Neuron (in vitro differentiated cells): Measurements from ENCODE around the gene COQ8B.

ENCODE experiments used
- H2AFZ ChIP-seq: one replicate; pipeline ENCODE4 v1.6.1; 2013; ENCODE audit warnings: low read depth, mild to moderate bottlenecking, inconsistent platforms, low read length, moderate library complexity
- H3K27me3 ChIP-seq: one replicate; pipeline ENCODE4 v1.6.1; 2013; ENCODE audit warnings: low read length; ENCODE audit not compliant: insufficient read depth
- H3K36me3 ChIP-seq: one replicate; pipeline ENCODE4 v1.6.1; 2013; ENCODE audit warnings: low read length; ENCODE audit not compliant: insufficient read depth
- H3K4me1 ChIP-seq: one replicate; pipeline ENCODE4 v1.6.1; 2013; ENCODE audit warnings: low read length; ENCODE audit not compliant: insufficient read depth
- H3K4me3 ChIP-seq: 2 replicates; pipeline ENCODE4 v1.5.1; 2013; ENCODE audit warnings: mild to moderate bottlenecking, low read length, moderate library complexity
- H3K9me3 ChIP-seq: one replicate; pipeline ENCODE4 v1.6.1; 2013; ENCODE audit warnings: low read length

The COQ8B gene

DNA sequence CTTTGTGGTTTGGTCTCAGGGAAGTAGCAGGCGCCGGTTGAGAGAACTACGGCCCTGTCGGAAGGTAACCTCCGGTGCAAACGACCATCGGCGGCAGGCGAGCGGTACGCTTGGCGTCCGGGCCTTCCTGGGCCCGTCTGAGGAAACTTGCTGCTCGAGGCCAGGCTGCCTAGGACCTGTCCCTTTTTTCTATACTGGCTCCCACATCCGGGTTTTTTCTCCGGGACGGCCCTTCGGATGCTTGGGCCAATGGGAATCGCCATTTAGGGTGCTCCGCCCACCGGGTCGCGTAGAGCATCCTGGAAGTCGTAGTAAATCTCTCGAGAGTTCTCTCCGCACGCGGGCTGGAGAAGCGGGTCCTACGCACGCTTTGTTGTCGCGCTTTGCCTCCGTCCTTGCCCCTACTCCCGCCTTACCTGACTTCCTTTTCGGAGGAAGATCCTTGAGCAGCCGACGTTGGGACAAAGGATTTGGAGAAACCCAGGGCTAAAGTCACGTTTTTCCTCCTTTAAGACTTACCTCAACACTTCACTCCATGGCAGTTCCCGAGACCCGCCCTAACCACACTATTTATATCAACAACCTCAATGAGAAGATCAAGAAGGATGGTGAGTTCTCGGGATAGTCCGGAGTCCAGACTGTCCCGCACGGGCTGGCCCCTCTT, 34.3 kb upstream of the COQ8B start, which contains the start of gene SNRPA:
SNRPA (plus strand) TSS at position 330 of the 664 bp plus-strand sequence; CDS start at position 536, 206 bp downstream.
- Histone ChIP-seq H3K36me3 (peaks cover 29% of the 10 kb centered on the region), H3K4me3 (peak within 1 kb of the TSS; percentile 96), H2AFZ (no peak within 1 kb of the TSS), H3K4me1 (peaks cover 18% of the 10 kb centered on the region), H3K9me3 (no peaks in the 10 kb centered on the region), H3K27me3 (no peaks in the 10 kb centered on the region)

DNA sequence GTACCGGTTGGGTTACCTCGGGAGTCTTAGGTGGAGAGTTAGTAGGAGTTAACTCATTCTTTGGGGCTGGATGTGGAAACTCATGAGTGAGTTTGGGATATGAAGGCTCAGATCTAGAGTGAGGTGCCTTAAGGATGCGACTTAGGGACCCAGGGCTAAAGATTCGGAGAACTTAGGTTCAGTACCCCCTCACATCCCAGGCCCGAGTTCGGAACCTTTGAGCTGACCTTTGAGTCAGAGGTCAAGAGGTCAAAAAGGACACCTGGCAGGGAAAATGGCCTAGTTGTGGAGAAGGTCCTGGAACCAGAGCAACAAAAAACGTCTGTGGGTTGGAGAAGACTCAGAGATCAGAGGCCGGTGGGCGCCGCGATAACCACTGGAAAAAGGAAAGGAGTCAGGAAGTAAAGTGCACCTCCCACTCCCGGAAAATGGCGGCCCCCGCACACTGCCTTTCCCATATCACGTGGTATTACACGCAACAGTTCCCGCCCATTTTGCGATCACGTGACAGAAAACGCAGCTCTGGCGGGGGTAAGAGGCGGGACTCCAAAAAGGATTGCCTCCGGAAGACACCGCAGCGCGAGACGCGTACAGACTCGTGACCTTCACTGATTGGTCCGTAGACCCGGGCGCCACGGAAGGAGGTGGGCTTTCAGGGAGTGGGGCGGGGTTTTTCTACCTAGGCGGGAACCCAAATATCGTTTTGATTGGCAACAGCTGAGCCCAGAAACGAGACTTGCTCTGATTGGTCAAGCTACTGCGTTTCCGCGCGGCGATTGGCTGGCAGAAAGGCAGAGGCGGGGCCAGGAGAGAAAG, 33.6 kb upstream of the COQ8B start, which contains the start of gene ACTMAP:
ACTMAP (minus strand) TSS at position 420 of the 816 bp plus-strand sequence. CDS start 674 bp downstream, outside the sequence.
- peaks cover 22% of the 10 kb centered on the region for H3K36me3 ChIP-seq
- H3K27me3 ChIP-seq = no peaks in the 10 kb centered on the region
- H2AFZ ChIP-seq = no peak within 1 kb of the TSS
- no peaks in the 10 kb centered on the region for H3K9me3 ChIP-seq
- H3K4me3 ChIP-seq = peak within 1 kb of the TSS; percentile 96
- H3K4me1 ChIP-seq = peaks cover 18% of the 10 kb centered on the region

DNA sequence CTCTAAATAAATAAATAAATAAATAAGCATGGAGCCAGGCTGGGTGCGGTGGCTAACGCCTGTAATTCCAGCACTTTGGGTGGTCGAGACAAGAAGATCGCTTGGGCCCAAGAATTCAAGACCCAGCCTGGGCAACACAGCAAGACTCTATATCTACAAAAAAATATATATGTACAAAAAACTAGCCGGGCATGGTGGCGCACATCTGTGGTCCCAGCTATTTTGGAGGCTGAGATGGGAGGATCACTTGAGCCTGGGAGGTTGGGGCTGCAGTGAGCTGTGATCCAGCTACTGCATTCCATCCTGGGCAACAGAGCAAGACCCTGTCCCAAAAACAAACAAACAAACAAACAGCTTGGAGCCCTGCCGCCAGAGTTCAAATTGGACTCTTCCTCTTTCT, 30.9 kb upstream of the COQ8B start:
- Histone ChIP-seq H3K9me3 (no peaks in the 10 kb centered on the region), H3K27me3 (no peaks in the 10 kb centered on the region), H3K4me1 (peaks cover 15% of the 10 kb centered on the region), H2AFZ (no peak overlapping the region), H3K36me3 (peaks cover 9% of the 10 kb centered on the region), H3K4me3 (no peak overlapping the region)

DNA sequence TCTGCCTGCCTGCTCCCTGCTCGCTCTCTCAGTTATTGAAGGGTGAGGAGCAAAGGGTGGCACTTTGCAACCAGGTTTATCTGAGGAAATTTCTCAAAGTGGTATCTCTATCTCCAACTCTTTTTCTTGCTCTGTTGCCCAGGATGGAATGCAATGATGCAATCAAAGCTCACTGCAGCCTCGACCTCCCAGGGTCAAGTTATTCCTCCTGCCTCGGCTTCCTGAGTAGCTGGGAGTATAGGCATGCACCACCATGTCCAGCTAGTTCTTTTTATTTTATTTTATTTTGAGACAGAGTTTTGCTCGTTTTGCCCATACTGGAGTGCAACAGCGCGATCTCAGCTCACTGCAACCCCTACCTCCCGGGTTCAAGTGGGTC, 28.7 kb upstream of the COQ8B start:
- Histone ChIP-seq H2AFZ (no peak overlapping the region), H3K4me3 (no peak overlapping the region), H3K9me3 (no peaks in the 10 kb centered on the region), H3K4me1 (peaks cover 12% of the 10 kb centered on the region), H3K27me3 (no peaks in the 10 kb centered on the region), H3K36me3 (peaks cover 4% of the 10 kb centered on the region)

DNA sequence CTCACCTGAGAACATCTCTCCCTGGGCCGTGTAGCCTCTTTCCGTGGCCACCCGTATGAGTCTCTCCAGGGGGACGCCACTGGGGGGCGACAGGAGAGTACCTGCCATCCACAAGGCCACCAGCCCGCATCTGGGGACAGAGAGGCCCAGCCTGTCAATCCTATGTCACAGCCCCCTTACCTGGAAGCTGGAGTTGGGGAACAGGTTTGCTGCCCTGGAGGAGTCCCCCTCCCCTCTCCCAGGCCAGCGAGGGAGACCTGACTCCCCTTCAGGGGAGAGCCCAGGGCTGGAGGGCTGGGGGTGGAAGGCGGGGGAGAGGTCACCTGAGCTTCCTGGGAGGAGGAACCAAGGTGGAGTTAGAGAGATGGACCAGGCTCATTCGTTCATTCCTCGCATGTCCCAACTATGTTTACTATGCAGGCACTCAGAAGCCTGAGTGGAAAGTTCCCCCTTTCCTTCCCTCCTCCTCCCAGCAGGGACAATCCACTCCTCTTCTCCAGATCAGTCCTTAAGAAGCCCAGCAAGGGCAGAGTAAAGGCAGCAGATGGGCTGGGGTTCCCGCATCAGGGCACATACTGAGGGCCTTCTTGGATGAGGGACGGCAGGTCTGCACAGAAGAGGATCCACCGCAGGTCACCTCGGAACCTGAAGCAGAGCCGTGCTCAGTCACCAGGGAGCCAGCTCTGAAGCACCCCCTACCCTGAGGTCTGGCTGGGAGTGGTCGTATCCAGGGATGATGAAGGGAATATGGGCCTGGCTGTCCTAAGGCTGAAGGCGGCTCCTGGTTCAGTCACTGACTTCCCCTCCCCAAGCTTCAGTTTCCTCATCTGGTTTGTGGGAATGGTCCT, 28.1 kb upstream of the COQ8B start:
- peaks cover 8% of the 10 kb centered on the region for H3K4me1 ChIP-seq
- no peaks in the 10 kb centered on the region for H3K9me3 ChIP-seq
- no peaks in the 10 kb centered on the region for H3K27me3 ChIP-seq
- H2AFZ ChIP-seq = no peak overlapping the region
- H3K36me3 ChIP-seq = peaks cover 7% of the 10 kb centered on the region
- H3K4me3 ChIP-seq = no peak overlapping the region

DNA sequence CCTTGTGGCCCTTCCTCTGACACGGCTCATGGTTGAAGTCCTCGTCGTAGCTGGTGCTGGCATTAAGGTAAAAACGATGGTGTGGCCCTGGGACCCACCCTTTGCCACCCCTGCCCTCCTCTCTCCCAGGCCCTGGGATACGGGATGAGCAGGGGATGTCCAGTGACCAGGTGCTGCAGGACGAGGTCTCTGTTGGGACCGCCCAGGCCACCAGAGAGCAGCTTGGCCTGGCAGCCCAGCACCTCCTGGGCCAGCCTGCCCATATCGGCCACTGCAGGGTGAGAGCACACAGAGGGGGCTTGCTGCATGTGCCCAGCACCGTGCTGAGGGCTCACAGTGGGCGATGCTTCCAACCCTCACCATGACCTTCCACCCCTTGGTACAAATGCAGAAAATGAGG, 27.2 kb upstream of the COQ8B start:
- no peak overlapping the region for H2AFZ ChIP-seq
- H3K27me3 ChIP-seq = no peaks in the 10 kb centered on the region
- no peaks in the 10 kb centered on the region for H3K4me1 ChIP-seq
- H3K36me3 ChIP-seq = peaks cover 15% of the 10 kb centered on the region
- no peaks in the 10 kb centered on the region for H3K9me3 ChIP-seq
- no peak overlapping the region for H3K4me3 ChIP-seq

DNA sequence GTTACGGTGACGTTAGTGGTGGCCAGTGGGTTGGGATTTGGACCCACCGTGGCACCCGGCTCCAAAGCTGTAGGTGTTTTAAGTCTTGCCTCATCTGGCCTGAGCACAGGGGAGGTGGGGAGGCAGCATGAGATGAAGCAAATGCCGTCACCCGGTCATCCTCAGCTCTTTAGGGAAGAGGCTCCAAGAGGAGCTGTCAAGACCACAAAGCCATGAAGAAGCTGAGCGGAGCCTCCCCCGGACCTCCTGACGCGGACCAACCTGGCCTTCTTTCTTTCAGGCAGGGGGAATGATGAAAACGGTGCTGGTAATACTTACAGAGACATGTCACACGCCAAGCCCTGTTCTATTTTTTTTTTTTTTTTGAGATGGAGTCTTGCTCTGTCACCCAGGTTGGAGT, 26.2 kb upstream of the COQ8B start:
- H3K36me3 ChIP-seq = peaks cover 21% of the 10 kb centered on the region

DNA sequence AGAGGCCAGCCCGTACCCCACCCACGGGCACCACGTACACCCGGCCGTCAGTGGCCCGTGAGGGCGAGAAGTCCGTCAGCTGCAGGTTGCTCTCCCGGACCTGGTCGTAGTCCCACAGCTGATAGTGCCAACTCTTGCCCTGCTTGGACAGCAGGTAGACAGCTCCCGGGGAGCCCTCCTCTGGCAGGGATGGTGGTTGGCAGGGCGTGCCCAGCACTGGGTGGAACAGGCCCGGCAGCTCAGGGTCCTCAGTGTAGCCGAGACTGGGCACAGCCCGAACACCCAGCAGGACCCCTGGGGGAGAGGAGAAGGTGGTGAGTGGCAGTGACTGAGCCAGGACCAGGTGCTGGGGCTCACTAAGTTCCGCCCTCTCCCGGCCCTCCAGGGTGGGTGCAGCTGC, 25.8 kb upstream of the COQ8B start:
- no peaks in the 10 kb centered on the region for H3K27me3 ChIP-seq
- no peak overlapping the region for H3K4me3 ChIP-seq
- no peak overlapping the region for H2AFZ ChIP-seq
- H3K9me3 ChIP-seq = no peaks in the 10 kb centered on the region
- H3K36me3 ChIP-seq = peaks cover 22% of the 10 kb centered on the region
- H3K4me1 ChIP-seq = no peaks in the 10 kb centered on the region

More for the DNA sequence above, 26.2 kb upstream of the COQ8B start:
- Histone ChIP-seq H3K4me3 (no peak overlapping the region), H2AFZ (no peak overlapping the region), H3K4me1 (no peaks in the 10 kb centered on the region), H3K9me3 (no peaks in the 10 kb centered on the region), H3K27me3 (no peaks in the 10 kb centered on the region)

DNA sequence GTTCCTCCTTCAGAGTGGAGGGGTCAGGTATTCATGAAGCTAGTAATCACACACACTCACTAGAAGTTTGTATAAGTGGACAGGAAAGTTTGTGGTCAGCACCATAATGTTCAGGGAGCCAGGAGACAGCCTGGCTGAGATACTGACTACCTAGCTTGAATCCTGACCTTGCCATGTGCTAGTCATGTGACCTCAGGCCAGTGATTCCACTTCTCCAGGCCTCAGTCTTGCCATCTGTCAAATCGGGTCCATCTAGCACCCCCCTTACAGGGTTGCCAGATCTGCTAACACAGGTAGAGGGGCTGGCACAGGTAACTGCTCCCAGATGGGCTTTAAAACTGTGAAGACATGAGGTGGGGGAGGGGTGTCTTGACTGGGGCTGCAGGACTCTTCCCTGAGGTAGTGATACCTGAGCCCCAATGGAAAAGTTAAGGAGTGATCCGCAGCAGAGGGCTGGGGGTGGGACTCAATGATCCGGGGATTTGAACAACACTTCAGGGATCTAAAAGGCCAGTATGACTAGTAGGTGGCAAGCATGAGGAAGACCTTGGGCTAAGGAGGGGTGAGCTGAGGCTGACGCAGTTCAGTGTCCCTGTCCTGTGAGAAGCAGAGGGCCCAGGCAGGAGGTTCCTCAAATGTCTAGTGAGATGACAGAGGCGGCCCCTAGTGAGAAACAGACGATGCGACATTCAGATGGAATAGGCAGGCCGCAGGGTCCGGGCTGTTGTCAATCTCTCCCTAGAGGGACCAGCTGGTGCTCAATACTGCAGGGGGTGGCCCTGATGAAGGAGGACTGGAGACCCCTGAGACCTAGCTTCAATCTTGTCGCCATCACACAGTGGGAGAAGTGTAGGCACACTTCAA, 25.1 kb upstream of the COQ8B start:
- Histone ChIP-seq H3K27me3 (no peaks in the 10 kb centered on the region), H2AFZ (no peak overlapping the region), H3K4me3 (no peak overlapping the region), H3K9me3 (no peaks in the 10 kb centered on the region), H3K4me1 (no peaks in the 10 kb centered on the region), H3K36me3 (peaks cover 30% of the 10 kb centered on the region)

DNA sequence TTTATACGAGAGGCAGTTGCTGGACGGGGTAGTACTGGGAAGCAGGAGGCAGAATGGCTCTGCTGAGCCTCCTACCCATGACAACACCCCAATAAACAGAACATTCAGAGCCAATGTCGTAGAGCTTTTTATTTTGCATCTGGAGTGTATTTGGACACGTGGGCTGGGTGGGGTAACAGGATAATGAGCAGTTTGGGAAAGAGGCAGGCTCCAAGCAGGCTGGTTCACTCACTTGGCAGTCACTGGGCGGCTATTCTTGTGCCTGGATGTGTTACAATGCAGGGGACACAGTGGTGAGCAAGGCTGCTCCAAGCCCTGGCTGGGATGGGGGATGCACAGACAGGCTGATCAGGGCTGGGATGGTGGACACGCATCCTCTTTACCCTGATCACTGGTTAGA, 24.1 kb upstream of the COQ8B start:
- Histone ChIP-seq H2AFZ (no peak overlapping the region), H3K4me3 (no peak overlapping the region), H3K36me3 (peaks cover 38% of the 10 kb centered on the region), H3K4me1 (no peaks in the 10 kb centered on the region), H3K9me3 (no peaks in the 10 kb centered on the region), H3K27me3 (no peaks in the 10 kb centered on the region)

DNA sequence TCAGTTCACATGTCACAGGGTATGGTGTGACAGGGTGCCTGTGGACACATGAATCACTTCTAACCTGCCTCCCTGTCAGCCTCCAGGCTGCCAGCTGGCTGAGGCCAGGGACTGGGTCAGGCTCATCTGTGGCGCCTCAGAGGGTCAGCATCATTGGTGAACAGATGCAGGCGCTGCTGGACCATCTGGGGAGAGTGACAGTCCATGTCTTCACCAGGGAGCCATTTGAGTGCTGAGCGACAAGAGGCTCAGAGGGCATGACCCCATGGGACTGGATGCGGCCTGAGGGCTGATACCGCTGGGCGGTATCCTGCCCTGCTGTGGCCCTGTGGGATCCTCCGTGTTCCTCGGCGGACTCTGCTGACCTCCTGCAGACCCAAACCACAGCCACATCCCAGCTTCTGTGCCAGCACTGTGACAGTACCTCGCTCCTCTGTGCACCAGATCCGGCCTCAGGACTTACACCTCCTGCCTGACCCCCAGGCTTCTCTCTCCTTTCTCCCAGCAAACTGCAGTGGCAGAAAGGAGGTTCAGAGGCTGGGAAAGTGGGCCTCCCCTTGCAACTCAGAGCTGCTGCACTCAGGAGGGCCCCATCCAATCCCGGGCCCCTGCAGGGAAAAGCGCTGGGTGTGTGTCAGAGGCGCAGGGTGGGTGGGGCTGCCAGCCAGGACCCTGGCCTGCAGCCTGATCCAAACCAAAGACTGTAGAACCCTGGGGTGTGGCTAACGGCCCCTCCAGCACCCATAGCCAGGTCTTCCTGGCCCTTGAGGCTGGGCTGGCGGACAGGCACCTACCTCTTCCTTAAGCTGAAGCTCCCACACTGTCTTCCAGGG, 23.4 kb upstream of the COQ8B start:
- Histone ChIP-seq H3K4me3 (no peak overlapping the region), H3K27me3 (no peaks in the 10 kb centered on the region), H3K36me3 (peaks cover 44% of the 10 kb centered on the region), H3K9me3 (no peaks in the 10 kb centered on the region), H2AFZ (no peak overlapping the region), H3K4me1 (no peaks in the 10 kb centered on the region)
